Fibroblast of skin of abdomen (primary cell): ENCODE results near the gene PKHD1.

Experiments
- DNase-seq: peaks from one replicate; pipeline ENCODE4 v3.0.0-alpha.2; 2013

The PKHD1 gene

GRCh38 chr6:51678274-51678673 lies 409.1 kb downstream of the PKHD1 start:
- no peak for DNase-seq

DNA sequence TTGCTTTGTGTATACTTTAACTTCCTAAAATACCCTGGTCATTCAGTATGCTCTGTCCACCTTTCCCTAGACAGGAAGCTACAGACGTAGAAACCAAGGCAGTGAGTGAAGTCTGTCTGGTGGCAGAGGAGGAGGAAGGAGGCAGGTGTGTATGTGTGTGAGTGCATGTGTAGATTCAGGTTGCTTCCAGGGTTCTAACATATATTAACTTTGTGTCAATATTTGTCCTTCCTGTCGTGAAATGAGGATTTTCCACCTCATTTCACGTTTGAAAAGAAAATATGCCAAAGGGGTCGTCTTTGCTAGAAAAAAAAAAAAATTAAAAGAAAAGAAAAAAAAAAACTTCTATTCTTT lies 411.5 kb downstream of the PKHD1 start:
- DNase-seq: no peak

GRCh38 chr6:51675020-51675921 lies 412.1 kb downstream of the PKHD1 start:
- DNase-seq: no peak

DNA sequence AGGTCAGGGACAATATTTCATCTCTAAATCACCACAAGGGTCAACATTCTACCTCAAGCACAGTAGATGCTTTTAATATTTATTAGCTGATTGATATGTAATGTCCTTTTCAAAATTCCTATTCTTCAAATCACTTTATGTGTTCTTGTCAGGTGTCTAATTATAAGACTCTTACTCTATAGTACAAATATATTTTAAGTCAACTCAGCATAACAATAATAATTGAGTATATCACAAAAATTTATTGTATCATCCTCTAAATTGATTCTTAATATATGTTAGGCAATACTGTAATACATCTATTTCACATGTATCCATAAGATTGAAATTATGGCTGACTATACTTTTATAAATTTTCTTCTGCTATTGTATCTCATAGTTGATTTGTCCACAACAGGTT lies 423.9 kb downstream of the PKHD1 start:
- DNase-seq: no peak

- DNase-seq: no peak
These were observed 426.6 kb downstream of the PKHD1 start for GRCh38 chr6:51660767-51661166.

DNA sequence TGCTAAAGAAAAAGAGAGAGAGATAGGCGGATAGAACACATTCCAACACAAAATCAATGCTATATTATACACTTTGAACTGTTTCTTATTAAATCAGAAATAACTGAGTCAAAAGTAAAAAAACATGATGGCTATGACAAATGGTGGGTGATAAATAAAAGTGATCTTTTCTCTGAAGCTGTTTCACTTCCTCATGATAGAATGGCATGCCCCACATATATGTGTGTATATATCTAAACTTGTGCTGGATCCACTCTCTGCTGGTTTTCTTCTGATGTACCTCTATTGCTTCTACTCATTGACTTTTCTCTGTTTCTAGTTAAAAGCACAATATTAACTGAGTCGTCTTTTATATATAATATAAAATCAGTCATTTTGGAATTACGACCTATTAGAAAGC lies 429.9 kb downstream of the PKHD1 start:
- DNase-seq: no peak

DNA sequence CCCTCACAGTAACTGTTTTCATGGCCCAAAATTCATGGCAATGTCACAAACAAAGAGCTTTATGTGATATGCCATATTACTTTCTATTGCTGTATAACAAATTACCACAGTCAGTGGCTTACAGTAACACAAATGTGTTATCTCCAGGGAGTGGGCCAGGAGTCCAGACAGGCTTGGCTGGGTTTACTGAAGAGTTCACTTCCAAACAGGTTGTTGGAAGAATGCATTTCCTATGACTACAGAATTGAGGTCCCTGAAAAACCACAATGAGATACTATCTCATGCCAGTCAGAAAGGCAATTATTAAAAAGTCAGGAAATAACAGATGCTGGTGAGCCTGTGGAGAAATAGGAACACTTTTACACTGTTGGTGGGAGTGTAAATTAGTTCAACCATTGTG lies 431.9 kb downstream of the PKHD1 start:
- no peak for DNase-seq

GRCh38 chr6:51654647-51655046 lies 432.8 kb downstream of the PKHD1 start:
- DNase-seq: no peak

DNA sequence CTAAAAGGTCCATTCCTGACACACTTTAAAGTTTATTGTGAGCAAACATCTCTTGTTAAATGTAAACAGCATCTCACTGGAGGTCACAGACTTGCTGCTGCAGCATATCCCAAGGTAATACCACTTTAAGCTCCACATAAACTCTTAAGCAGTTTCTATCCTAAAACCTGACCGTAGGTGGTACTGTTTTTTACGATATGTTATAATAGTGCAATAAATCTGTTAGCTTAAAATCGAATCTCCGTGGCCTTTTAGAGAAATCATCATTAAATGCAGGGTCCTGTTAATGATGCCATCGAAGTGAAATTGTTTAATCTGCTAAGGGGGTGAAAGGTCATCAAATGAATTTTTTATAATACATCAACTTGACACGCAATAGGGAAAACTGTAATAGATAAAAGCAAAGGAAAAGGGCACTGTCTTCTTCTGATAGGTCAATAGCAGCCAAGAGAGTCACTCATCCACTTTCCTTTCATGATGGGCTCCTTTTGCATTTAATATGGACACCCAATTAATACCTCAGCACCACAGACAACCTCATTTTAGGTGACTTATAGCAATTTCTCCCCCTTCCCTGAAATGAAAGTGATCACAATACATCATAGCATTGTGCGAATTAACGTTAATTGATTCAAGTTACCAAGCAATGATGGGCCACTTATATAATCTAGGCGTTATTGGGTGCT lies 436.1 kb downstream of the PKHD1 start:
- no peak for DNase-seq

DNA sequence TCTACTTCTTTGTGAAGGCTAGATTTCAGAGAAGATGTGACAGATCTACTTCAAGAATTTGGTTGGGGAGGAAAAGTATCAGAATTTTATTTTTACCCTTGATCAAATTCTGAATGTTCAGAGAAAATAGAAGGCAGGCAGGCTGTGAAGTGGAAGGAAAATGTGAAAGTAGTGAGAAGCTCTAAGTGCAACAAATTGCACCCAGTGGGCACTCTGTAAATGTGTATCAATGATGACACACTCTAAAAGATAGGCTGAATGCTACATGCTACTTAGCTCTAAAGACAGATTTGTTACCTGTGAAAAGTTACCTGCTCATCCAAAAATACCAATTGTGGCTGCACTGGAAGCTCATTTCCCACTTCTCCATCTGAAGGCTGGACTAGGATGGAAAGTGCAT lies 438.6 kb downstream of the PKHD1 start:
- DNase-seq: no peak

GRCh38 chr6:51648236-51648635 lies 439.2 kb downstream of the PKHD1 start:
- DNase-seq: no peak

- DNase-seq: no peak
These were observed 443.0 kb downstream of the PKHD1 start for GRCh38 chr6:51644426-51644825.

- DNase-seq: no peak
These were observed 447.4 kb downstream of the PKHD1 start for GRCh38 chr6:51640021-51640420.

- DNase-seq: no peak
These were observed 454.0 kb downstream of the PKHD1 start for GRCh38 chr6:51633424-51633823.

DNA sequence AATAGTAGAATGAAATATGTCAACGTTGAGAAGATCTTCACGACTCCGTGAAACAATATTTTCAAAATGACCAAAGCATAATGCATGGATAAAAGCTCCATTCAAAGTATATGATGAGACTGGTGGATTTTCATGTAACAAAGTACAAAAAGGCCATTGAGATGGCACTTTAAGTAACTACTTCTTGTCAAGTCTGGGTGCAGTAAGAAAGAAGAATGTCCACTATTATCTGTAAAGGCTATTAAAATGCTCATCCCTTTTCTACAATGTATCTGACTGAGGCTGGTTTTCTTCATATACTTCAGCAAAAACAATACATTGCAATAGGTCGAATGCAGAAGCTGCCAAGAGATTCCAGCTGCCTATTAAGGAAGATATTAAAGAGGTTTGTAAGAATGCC lies 457.4 kb downstream of the PKHD1 start:
- no peak for DNase-seq

- no peak for DNase-seq
These were observed 461.0 kb downstream of the PKHD1 start for GRCh38 chr6:51626391-51626790.

- DNase-seq: no peak
These were observed 461.8 kb downstream of the PKHD1 start for GRCh38 chr6:51625566-51625965.

GRCh38 chr6:51620971-51621370 lies 466.4 kb downstream of the PKHD1 start:
- DNase-seq: no peak

- no peak for DNase-seq
These were observed 468.2 kb downstream of the PKHD1 start for GRCh38 chr6:51619042-51619799.

GRCh38 chr6:51618563-51618962 lies 468.9 kb downstream of the PKHD1 start:
- DNase-seq: no peak

DNA sequence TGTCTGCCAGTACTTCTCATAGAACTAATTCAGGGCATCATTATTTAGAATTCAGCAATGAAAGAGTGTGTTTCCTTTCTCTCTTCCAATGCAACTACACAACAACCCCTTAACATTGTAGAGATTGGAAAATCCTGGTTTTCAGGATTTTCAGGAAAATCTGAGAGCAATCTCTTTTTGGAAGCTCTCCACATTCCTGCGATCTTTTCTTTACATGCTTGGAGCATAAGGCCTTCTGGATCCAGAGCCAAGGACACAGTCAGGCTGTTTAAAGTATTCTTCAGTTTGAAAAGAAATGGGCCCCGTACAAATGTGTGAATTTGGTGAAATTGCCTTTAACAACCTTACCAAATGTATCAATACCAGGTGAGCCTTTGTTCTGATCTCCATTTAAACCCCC lies 469.7 kb downstream of the PKHD1 start:
- no peak for DNase-seq

GRCh38 chr6:51616243-51616642 lies 471.2 kb downstream of the PKHD1 start:
- DNase-seq: no peak

GRCh38 chr6:51614725-51615124 lies 472.7 kb downstream of the PKHD1 start:
- no peak for DNase-seq
